ENCODE results near the gene ZNF215. TPM values are rescaled to one million over a fixed set of nuclear protein-coding genes. Genes with fewer than 3 reads are reported as not detected.
"Not testable (repeated sequence)": the region's sequence is repeated elsewhere in the genome, so short reads cannot be mapped to it uniquely, and the experiment has no call there.

Gene ZNF215
- total RNA-seq, 1 experiment from 2014 or later = 12.8 TPM

GRCh38 chr11:6898911-6899310, 27.3 kb upstream of the ZNF215 start:
- H3K27ac ChIP-seq (ENCODE audit: low read length) = no peak overlapping the region
- ChIA-PET POLR2A (no interaction called here), CTCF (no interaction called here)
- no peaks in the 10 kb centered on the region; the same call in 1 of the 2 replicates for H3K27me3 ChIP-seq (ENCODE audit: control insufficient read depth, insufficient read depth, low read length)
- H3K4me1 ChIP-seq (ENCODE audit: control insufficient read depth, insufficient read depth, low read length) = no peaks in the 10 kb centered on the region
- intact Hi-C loops (cut with micrococcal nuclease; ENCODE audit: unreplicated experiment) (no loop called here), in situ Hi-C loops (cut with HindIII; ENCODE audit: low pct_unique_long_range_greater_than_20kb, low sequenced_read_pairs) (no loop called here)
- H3K36me3 ChIP-seq (ENCODE audit: control insufficient read depth, insufficient read depth, low read length) = no peaks in the 10 kb centered on the region
- no peaks in the 10 kb centered on the region for H3K9me3 ChIP-seq (ENCODE audit: control insufficient read depth, insufficient read depth, low read depth, low read length)
- no peak for ATAC-seq
- no peak for TF ChIP-seq TCF7L2 (IDR thresholded peaks at IDR 0.05; ENCODE audit: low read depth, low read length)
- TF ChIP-seq SIN3A (IDR thresholded peaks at IDR 0.05; ENCODE audit: borderline replicate concordance, insufficient read depth, low read depth, low read length) = no peak
- TF ChIP-seq POLR2AphosphoS5 (IDR thresholded peaks at IDR 0.05; ENCODE audit: low read depth, low read length) = no peak
- TF ChIP-seq CTCF (IDR thresholded peaks at IDR 0.05) = no peak; the same call in 1 of the 2 replicates
- DNase-seq (ENCODE audit: low read depth, low spot score) = no peak
- BruUV-seq (replicated peaks) = no TSS peak
- H3K4me3 ChIP-seq (ENCODE audit: low read depth in 2 of 2, low read length in 2 of 2) = no peak overlapping the region

GRCh38 chr11:6900327-6900999, 25.8 kb upstream of the ZNF215 start:
- H3K27ac ChIP-seq (ENCODE audit: low read length) = no peak overlapping the region

GRCh38 chr11:6904804-6905203, 21.4 kb upstream of the ZNF215 start:
- H3K27me3 ChIP-seq (ENCODE audit: control insufficient read depth, insufficient read depth, low read length); H3K4me1 ChIP-seq (ENCODE audit: control insufficient read depth, insufficient read depth, low read length); H3K36me3 ChIP-seq (ENCODE audit: control insufficient read depth, insufficient read depth, low read length); POLR2A ChIA-PET; in situ Hi-C loops (cut with HindIII; ENCODE audit: low pct_unique_long_range_greater_than_20kb, low sequenced_read_pairs); BruUV-seq (replicated peaks); H3K27ac ChIP-seq (ENCODE audit: low read length); DNase-seq (ENCODE audit: low read depth, low spot score); ATAC-seq; H3K4me3 ChIP-seq (ENCODE audit: low read depth in 2 of 2, low read length in 2 of 2); H3K9me3 ChIP-seq (ENCODE audit: control insufficient read depth, insufficient read depth, low read depth, low read length); intact Hi-C loops (cut with micrococcal nuclease; ENCODE audit: unreplicated experiment): not testable (repeated sequence)
- CTCF ChIA-PET = interaction anchor here (1.3 kb wide), 1 partner anchor 92 kb away, joined by 3 read pairs; no protein-coding TSS in a partner anchor

More at GRCh38 chr11:6900327-6900999, 25.8 kb upstream of the ZNF215 start:
- ATAC-seq (no peak; the same call in 1 of the 2 replicates), DNase-seq (ENCODE audit: low read depth, low spot score) (no peak)
- BruUV-seq (replicated peaks) = no TSS peak
- no peaks in the 10 kb centered on the region for H3K36me3 ChIP-seq (ENCODE audit: control insufficient read depth, insufficient read depth, low read length)
- no peaks in the 10 kb centered on the region for H3K9me3 ChIP-seq (ENCODE audit: control insufficient read depth, insufficient read depth, low read depth, low read length)
- in situ Hi-C loops (cut with HindIII; ENCODE audit: low pct_unique_long_range_greater_than_20kb, low sequenced_read_pairs) = no loop called here
- TF ChIP-seq REST (IDR thresholded peaks at IDR 0.05; ENCODE audit: insufficient read depth in 1 of 2, low read depth in 2 of 2, low read length in 1 of 2) = no peak
- no peak for TF ChIP-seq TCF7L2 (IDR thresholded peaks at IDR 0.05; ENCODE audit: low read depth, low read length)
- peak; percentile 56; the same call in 1 of the 2 replicates for TF ChIP-seq CTCF (IDR thresholded peaks at IDR 0.05)
- intact Hi-C loops (cut with micrococcal nuclease; ENCODE audit: unreplicated experiment) = no loop called here
- H3K4me1 ChIP-seq (ENCODE audit: control insufficient read depth, insufficient read depth, low read length) = no peaks in the 10 kb centered on the region
- H3K27me3 ChIP-seq (ENCODE audit: control insufficient read depth, insufficient read depth, low read length) = no peaks in the 10 kb centered on the region; the same call in 1 of the 2 replicates
- ChIA-PET CTCF (no interaction called here), POLR2A (no interaction called here)
- H3K4me3 ChIP-seq (ENCODE audit: low read depth in 2 of 2, low read length in 2 of 2) = no peak overlapping the region
